Left colon (tissue), 2 donors: ENCODE results near the gene KLHDC3. TPM values are rescaled to one million over a fixed set of nuclear protein-coding genes. Genes with fewer than 3 reads are reported as not detected.
"Not testable (repeated sequence)": the region's sequence is repeated elsewhere in the genome, so short reads cannot be mapped to it uniquely, and the experiment has no call there.

ENCODE experiments used
- ATAC-seq: fragments of 200-7000 bp; cut with Tn5 transposase; one replicate; pipeline ENCODE4 v1.9.1; 2020; ENCODE audit warnings: mild to moderate bottlenecking, moderate library complexity
- DNase-seq, 2 donors: peaks; one replicate each; pipeline ENCODE4 v3.0.0-alpha.2; 2020
- intact Hi-C, 2 donors: fragments of 100-400 bp; cut with DNase I in 1 of 2; cut with micrococcal nuclease in 1 of 2; formaldehyde crosslinking; loops; one replicate each; pipeline versions ENCODE4 v1.11.2 to v1.14.0; 2022; cut with DNase I, micrococcal nuclease
- total RNA-seq, 2 donors: library from RNA; stranded (reverse); fragmentation: NEBNext Ultra II Directional; extraction: Animal tissue kit (Norgen Biotek cat#: 25700); gene quantifications; one replicate each; pipeline ENCODE4 v1.2.1, GENCODE V29; 2021
- donor health status: DM: no; HTN: no; CAD: no.
- donor health status: DM: yes; HTN: yes; CAD: no.

Gene KLHDC3
- total RNA-seq, 2 donors from 2014 or later: 43.8 to 59.0 TPM

- intact Hi-C loops: no loop called here
- ATAC-seq: no peak
- peak in 1 of 2 donors; percentile 38 for DNase-seq
Measured at GRCh38 chr6:42984924-42985475, 29.0 kb upstream of the KLHDC3 start.

- intact Hi-C loops: no loop called here
- DNase-seq (no peak), ATAC-seq (no peak)
Measured at GRCh38 chr6:42987533-42988451, 26.3 kb upstream of the KLHDC3 start.

GRCh38 chr6:42988486-42989020, 25.5 kb upstream of the KLHDC3 start:
- intact Hi-C loops: no loop called here
- ATAC-seq (no peak), DNase-seq (no peak)

- intact Hi-C loops: no loop called here
- ATAC-seq (peak; percentile 95), DNase-seq (peak; percentile 53 to 72)
Measured at GRCh38 chr6:42989923-42990322, 24.1 kb upstream of the KLHDC3 start.

DNA sequence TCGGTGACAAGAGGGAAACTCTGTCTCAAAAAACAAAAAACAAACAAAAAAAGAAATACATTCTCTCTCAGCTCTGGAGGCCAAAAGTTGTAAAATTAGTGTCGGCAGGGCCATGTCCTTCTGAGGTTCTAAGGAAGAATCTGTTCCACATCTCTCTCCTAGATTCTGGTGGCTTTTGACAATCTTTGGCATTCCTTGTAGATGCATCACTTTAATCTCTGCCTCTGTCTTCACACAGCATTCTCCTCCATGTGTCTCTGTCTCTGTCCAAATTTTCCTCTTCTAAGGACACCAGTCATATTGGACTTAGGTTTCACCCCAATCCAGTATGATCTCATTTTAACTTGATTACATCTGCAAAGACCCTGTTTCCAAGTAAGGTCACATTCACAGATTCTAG, 20.6 kb upstream of the KLHDC3 start:
- DNase-seq: no peak
- ATAC-seq: no peak
- intact Hi-C loops: no loop called here

DNA sequence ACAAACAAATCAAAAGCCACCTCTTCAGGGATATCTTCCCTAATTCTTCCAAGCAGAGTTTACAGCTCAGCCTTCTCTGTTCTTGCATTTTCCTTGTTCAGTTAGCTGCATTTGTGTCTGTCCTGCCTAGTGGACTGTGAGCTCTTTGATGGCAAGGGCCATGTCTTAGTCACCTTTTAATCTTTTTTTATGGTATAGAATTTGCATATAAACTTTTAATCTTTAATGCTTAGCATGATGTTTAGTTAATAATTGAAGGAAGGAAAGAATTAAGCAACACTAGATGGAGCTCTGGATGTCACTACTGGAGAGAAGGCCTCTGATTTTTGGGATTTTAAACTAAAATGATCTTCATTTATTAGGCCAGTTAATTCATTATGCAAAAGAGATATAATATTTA, 17.5 kb upstream of the KLHDC3 start:
- DNase-seq (no peak), ATAC-seq (peak; percentile 93)
- intact Hi-C loops: no loop called here

DNA sequence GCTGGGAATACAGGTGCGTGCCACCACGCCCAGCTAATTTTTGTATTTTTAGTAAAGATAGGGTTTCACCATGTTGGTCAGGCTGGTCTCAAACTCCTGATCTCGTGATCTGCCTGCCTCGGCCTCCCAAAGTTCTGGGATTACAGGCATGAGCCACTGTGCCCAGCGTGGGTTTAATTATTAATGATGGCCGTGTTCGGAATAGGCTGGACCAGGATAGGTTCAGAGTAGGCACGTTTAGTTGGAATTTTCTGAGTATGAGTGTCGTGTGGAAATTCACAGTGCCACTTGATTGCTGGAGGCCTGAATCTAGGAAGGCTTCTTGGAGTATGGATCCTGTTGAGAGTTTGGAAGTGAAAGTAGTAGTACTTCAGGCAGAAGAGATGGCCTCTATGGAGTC, 15.8 kb upstream of the KLHDC3 start:
- intact Hi-C loops, ATAC-seq, DNase-seq: not testable (repeated sequence)

DNA sequence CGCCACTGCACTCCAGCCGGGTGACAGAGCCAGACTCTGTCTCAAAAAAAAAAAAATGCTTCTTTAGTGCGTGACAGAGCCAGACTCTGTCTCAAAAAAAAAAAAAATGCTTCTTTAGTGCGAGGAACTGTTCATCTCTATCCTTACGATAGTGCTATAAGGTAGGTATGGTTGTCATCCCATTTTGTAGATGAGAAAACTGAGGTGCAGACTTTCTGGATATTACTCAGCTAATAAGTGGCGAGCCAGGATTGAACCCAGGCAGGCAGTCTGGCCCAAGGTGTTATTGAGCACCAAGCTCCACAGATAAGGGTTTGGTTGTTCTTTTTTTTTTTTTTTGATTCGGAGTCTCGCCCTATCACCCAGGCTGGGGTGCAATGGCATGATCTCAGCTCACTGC, 12.2 kb upstream of the KLHDC3 start:
- no peak for ATAC-seq
- DNase-seq: no peak

DNA sequence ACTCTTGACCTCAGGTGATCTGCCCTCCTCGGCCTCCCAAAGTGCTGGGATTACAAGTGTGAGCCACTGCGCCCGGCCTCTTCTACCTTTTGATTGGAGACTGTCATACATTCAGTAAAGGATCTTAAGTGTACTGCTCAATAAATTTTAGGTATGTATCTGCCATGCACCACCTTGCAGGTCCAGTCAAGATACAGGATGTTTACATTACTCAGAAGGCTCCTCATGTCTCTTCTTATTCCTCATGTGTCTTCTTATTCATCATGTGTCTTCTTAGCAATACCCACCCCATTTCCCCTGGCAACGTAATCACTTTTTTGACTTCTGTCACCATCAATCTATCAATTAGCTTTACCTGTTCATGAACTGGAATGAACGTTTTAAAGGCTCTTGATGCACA, 8.2 kb upstream of the KLHDC3 start:
- no peak for DNase-seq
- no peak for ATAC-seq
- intact Hi-C loops: loop anchor here in 1 of 2 donors (10.0 kb wide), 1 partner anchor 139 kb away; no protein-coding TSS in a partner anchor

More for the DNA sequence above, 12.2 kb upstream of the KLHDC3 start:
- intact Hi-C loops: loop anchor here in 1 of 2 donors (10.0 kb wide), 1 partner anchor 143 kb away; no protein-coding TSS in a partner anchor

DNA sequence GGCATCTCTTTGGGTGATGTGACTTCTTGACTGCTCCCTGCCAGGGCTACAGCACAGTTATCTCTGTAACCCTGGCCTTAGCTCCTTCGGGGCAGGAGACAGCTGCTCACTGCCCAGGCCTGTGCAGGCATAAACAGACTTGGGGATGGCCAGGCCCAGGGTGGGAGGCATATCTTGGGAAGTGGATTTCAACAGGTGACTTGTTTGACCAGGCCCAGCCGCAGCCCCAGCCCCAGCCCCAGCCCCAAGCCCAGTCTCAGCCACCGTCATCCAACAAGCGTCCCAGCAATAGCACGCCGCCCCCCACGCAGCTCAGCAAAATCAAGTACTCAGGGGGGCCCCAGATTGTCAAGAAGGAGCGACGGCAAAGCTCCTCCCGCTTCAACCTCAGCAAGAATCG, 7.8 kb upstream of the KLHDC3 start:
- no peak for ATAC-seq
- intact Hi-C loops: loop anchor here in 1 of 2 donors (10.0 kb wide), 1 partner anchor 139 kb away; no protein-coding TSS in a partner anchor
- no peak for DNase-seq

DNA sequence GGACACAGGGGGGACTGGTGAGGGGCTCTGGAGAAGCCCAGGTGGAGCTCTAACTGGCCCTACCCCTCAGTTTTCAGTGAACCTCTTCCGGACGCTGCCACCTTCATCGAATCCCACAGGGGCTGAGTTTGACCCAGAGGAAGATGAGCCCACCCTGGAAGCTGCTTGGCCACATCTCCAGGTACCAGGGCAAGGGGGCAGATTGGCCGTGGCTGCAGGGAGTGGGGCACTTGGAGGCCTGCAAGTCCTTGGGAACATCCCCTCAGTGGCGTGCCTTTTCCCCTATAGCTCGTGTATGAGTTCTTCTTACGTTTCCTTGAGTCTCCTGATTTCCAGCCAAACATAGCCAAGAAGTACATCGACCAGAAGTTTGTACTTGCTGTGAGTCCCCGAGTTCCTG, 6.9 kb upstream of the KLHDC3 start:
- no peak for DNase-seq
- intact Hi-C loops: loop anchor here in 1 of 2 donors (10.0 kb wide), 1 partner anchor 138 kb away; no protein-coding TSS in a partner anchor
- no peak for ATAC-seq

DNA sequence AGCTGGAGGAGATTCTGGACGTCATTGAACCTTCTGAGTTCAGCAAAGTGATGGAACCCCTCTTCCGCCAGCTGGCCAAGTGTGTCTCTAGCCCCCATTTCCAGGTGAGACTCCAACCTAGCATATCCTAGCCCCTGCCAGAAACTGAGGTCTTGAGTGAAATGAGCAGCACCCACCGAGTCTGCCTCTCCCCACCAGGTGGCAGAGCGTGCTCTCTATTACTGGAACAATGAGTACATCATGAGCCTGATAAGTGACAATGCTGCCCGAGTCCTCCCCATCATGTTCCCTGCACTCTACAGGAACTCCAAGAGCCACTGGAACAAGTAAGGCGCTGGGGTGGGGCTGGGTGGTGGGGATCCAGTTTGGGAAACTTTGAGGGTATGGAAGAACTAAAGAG, 4.9 kb upstream of the KLHDC3 start:
- intact Hi-C loops: loop anchor here in 1 of 2 donors (10.0 kb wide), 1 partner anchor 136 kb away; no protein-coding TSS in a partner anchor
- DNase-seq: peak in 1 of 2 donors; percentile 52
- ATAC-seq: no peak

- intact Hi-C loops: no loop called here
- no peak for ATAC-seq
- DNase-seq: no peak
Measured at GRCh38 chr6:43011207-43011606, 2.8 kb upstream of the KLHDC3 start.

DNA sequence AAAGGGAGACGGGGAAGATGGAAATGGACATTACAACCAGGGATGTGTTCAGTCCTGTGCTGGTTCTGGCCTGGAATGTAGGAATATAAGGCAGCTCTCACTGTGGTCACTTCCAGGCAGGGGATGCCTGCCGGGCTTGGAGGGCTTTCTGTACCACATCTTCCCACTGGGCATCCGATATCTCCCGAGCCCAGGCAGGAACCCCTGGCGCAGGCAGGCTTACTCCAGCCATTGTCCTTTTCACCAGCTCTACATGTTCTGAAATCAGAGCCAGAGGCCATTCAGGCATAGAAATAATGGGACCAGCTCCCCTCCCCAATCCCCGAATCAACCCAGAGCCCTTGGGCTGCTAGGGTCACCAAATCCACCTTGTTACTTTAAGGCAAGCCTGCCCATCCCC, 1.7 kb upstream of the KLHDC3 start:
- DNase-seq (no peak), ATAC-seq (no peak)
- intact Hi-C loops: no loop called here

DNA sequence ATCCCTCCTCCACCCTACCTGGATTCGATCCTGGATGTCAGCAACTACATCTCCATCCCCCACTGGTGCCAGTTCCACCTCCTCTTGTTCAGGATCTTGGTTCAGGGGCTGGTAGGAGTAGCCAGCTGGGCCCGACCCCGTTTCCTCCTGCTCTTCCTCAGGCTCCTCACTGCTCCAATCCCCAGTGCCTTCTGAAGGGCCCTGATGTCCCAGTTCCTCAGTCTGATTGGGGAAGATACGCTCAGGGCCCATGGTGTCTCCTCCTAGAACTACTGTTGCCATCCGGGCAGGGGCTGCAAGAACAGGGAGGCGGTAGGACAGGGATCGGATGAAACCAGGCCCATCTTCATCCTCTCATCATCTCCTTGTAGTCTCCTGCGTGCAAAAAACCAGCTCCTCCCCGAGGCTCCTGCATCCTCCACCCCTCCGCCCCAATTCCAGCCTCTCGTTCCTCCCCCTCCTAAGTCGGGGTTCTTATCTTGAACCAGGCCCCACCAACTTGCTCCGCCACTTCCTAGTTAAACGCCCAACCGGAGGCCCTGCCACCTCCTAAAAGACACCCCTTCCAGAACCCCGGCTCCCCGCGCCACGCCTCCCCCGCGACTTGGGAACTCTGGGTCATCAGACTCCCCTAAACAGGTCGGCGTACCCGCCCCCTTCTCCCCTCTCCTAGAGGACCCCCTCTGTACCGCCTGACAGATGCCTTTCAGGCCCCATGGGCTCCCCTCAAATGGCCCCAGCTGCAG, 779 bp upstream of the KLHDC3 start:
- intact Hi-C loops: no loop called here

DNA sequence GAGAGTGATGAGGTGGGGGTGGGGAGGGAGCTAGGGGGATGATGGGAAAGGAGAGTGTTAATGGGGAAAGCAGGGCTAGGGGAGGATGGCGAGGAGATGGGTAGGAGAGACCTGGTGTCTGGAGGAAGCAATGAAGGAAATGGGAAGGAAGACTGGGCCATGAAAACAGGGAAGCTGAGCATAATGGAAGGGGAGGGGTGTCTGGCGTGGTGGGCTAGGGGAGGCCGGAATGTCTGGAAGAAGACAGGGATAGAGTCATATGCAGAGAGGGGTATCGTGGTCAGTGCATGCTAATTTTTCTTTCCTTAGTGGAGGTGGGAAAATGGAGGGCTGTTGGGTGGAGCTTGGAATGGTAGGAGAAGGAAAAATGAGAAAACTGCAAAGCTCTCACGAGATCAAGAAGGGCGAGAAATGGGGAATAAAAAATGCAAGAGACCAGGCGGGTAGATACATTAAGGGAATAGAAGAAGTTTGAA, 423 bp downstream of the KLHDC3 start:
- no peak for ATAC-seq
- intact Hi-C loops: no loop called here
- no peak for DNase-seq

More for the DNA sequence above, 779 bp upstream of the KLHDC3 start:
- DNase-seq (no peak), ATAC-seq (peak; percentile 1)

GRCh38 chr6:43016176-43016942, 2.3 kb downstream of the KLHDC3 start:
- ATAC-seq: no peak

DNA sequence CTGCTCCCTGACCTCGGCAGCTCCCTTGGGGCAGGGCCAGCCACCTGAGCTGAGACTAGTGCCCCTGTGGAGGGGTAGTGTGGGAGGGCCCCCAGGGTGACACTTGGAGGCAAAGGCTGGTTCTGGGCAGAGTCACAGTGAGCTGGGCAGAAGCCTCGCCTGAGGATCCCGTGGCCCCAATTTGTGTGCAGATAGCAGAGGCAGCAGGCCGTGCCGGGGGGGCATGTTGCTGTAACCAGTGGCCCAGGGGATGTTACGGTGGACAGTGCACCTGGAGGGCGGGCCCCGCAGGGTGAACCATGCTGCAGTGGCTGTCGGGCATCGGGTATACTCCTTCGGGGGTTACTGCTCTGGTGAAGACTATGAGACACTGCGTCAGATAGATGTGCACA, 2.9 kb downstream of the KLHDC3 start:
- DNase-seq (no peak), ATAC-seq (no peak)
- intact Hi-C loops: no loop called here

More at GRCh38 chr6:43016176-43016942, 2.3 kb downstream of the KLHDC3 start:
- intact Hi-C loops: no loop called here
- DNase-seq: no peak
